ENCODE data around the gene MTTP.

DNA sequence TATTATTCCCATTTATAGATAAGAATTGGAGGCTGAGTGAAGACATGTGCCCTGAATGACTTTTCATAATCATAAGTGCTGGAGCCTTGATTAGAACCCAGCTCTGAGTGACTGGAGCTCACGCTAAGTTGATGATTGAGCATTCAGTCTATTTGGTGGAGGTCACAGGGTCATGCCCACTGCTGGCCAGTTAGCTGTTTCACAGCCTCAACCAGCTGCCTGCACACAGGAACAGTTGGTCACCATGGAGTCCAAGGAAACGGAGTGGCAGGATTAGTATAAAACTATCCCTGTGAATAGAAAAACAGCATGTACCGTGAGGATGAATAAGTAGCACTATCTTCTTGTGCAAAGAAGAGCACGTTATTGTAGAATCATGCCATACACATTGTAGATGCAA lies 84.0 kb downstream of the MTTP start:
- TF ChIP-seq, protein P1, sequence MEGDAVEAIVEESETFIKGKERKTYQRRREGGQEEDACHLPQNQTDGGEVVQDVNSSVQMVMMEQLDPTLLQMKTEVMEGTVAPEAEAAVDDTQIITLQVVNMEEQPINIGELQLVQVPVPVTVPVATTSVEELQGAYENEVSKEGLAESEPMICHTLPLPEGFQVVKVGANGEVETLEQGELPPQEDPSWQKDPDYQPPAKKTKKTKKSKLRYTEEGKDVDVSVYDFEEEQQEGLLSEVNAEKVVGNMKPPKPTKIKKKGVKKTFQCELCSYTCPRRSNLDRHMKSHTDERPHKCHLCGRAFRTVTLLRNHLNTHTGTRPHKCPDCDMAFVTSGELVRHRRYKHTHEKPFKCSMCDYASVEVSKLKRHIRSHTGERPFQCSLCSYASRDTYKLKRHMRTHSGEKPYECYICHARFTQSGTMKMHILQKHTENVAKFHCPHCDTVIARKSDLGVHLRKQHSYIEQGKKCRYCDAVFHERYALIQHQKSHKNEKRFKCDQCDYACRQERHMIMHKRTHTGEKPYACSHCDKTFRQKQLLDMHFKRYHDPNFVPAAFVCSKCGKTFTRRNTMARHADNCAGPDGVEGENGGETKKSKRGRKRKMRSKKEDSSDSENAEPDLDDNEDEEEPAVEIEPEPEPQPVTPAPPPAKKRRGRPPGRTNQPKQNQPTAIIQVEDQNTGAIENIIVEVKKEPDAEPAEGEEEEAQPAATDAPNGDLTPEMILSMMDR (IDR thresholded peaks at IDR 0.05; ENCODE audit: low read depth, low read length), result no peak
- no peak for TF ChIP-seq POLR2A (IDR thresholded peaks at IDR 0.05; ENCODE audit: extremely low read depth, insufficient read length)
- TF ChIP-seq MYC (IDR thresholded peaks at IDR 0.05; ENCODE audit: low read depth, low read length), result no peak
- TF ChIP-seq MAX (IDR thresholded peaks at IDR 0.05; ENCODE audit: low read depth, low read length), result no peak
